Measurements from ENCODE around the gene GRPEL1. TPM values are rescaled to one million over a fixed set of nuclear protein-coding genes. Genes with fewer than 3 reads are reported as not detected.

The GRPEL1 gene
- total and polyA plus RNA-seq, 9 of the 15 experiments (the other 6 are each of a cell fraction or from before 2014, with no cell fraction given): 43.4 to 192 (median 86.6) TPM

GRCh38 chr4:7042503-7043283, 25.2 kb downstream of the GRPEL1 start (continued):
- TF ChIP-seq ZHX1 (conservative IDR thresholded peaks at IDR 0.05; ENCODE audit: low read length) (no peak), RB1 (IDR thresholded peaks at IDR 0.05; ENCODE audit: low read depth) (peak; percentile 69), RCOR1 (IDR thresholded peaks at IDR 0.05; ENCODE audit: borderline replicate concordance in 1 of 2, low read depth in 2 of 2, low read length in 2 of 2) (peak in 1 of 2 experiments; percentile 36; a peak in 1 of 4 replicates), HDAC6 (IDR thresholded peaks at IDR 0.05; ENCODE audit: low read depth, low read length) (no peak), E2F6 (IDR thresholded peaks at IDR 0.05; ENCODE audit: borderline replicate concordance in 1 of 2, extremely low read depth in 1 of 2, insufficient read depth in 1 of 2, insufficient read length in 1 of 2, low read depth in 1 of 2, low read length in 1 of 2, poor library complexity in 1 of 2, severe bottlenecking in 1 of 2) (peak in 1 of 2 experiments; percentile 84), ZBTB7A (IDR thresholded peaks at IDR 0.05; ENCODE audit: borderline replicate concordance, control insufficient read depth, low read depth, low read length) (peak; percentile 85; the same call in 1 of the 2 replicates), ZNF263 (CRISPR knock-in tag; IDR thresholded peaks at IDR 0.05; ENCODE audit: borderline replicate concordance) (peak; percentile 81), CXXC5 (CRISPR knock-in tag; IDR thresholded peaks at IDR 0.05) (peak; percentile 84), SMC3 (conservative IDR thresholded peaks at IDR 0.05; ENCODE audit: insufficient read depth, low read depth, low read length) (0 out of 2 replicates have a peak, but pooled peaks have one; percentile 14), SUPT5H (IDR thresholded peaks at IDR 0.05) (no peak), ZBTB17 (CRISPR knock-in tag; IDR thresholded peaks at IDR 0.05) (peak; percentile 79; the same call in 1 of the 2 replicates), TEAD1 (CRISPR knock-in tag; IDR thresholded peaks at IDR 0.05) (no peak), RFX1 (IDR thresholded peaks at IDR 0.05) (peak; percentile 96), HLTF (IDR thresholded peaks at IDR 0.05) (no peak), U2AF1 (optimal IDR thresholded peaks at IDR 0.05; ENCODE audit: low read depth, low read length) (peak; percentile 49), ZNF347 (CRISPR knock-in tag; IDR thresholded peaks at IDR 0.05; ENCODE audit: low read depth) (no peak), RBBP5 (IDR thresholded peaks at IDR 0.05; ENCODE audit: borderline replicate concordance, insufficient read depth, low read length, poor library complexity, severe bottlenecking) (peak; percentile 77), MBD2 (IDR thresholded peaks at IDR 0.05; ENCODE audit: borderline replicate concordance, low read depth) (peak; percentile 78; the same call in 1 of the 2 replicates)
- TF ChIP-seq, protein P1, sequence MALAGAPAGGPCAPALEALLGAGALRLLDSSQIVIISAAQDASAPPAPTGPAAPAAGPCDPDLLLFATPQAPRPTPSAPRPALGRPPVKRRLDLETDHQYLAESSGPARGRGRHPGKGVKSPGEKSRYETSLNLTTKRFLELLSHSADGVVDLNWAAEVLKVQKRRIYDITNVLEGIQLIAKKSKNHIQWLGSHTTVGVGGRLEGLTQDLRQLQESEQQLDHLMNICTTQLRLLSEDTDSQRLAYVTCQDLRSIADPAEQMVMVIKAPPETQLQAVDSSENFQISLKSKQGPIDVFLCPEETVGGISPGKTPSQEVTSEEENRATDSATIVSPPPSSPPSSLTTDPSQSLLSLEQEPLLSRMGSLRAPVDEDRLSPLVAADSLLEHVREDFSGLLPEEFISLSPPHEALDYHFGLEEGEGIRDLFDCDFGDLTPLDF (CRISPR knock-in tag; IDR thresholded peaks at IDR 0.05): peak; percentile 86
- TF ChIP-seq, protein P2, sequence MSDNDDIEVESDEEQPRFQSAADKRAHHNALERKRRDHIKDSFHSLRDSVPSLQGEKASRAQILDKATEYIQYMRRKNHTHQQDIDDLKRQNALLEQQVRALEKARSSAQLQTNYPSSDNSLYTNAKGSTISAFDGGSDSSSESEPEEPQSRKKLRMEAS (CRISPR knock-in tag; IDR thresholded peaks at IDR 0.05): peak; percentile 77

All from K562 (cell line).